Tibial nerve (tissue), 4 donors: ENCODE results near the gene XAGE1A.
"Not testable (repeated sequence)": the region's sequence is repeated elsewhere in the genome, so short reads cannot be mapped to it uniquely, and the experiment has no call there.

ENCODE experiments used
- CTCF ChIP-seq, 5 experiments: fragments of 200-600 bp in 3 of 5; fragments of 450-650 bp in 2 of 5; sonication (generic) in 3 of 5; IDR thresholded peaks; one replicate each; pipeline ENCODE4 v1.5.1; 2016 to 2019; ENCODE audit warnings: antibody characterized with exemption in 5 of 5, mild to moderate bottlenecking in 3 of 5, moderate library complexity in 2 of 5
- EP300 ChIP-seq, 2 donors: sonication (generic); formaldehyde crosslinking; IDR thresholded peaks; one replicate each; pipeline ENCODE4 v1.6.1; 2017; ENCODE audit warnings: antibody characterized with exemption in 2 of 2, mild to moderate bottlenecking in 1 of 2
- POLR2A ChIP-seq, 2 donors: fragments of 450-650 bp; IDR thresholded peaks; one replicate each; pipeline ENCODE4 v1.6.1; 2017; ENCODE audit warnings: antibody characterized with exemption in 2 of 2, mild to moderate bottlenecking in 2 of 2, moderate library complexity in 2 of 2

GRCh38 chrX:52541051-52541450, 45.4 kb downstream of the XAGE1A start:
- not testable (repeated sequence) for TF ChIP-seq POLR2A, CTCF, EP300 (IDR thresholded peaks at IDR 0.05)
